IMR-90 (cell line): ENCODE results near the gene EEF2K. TPM values are rescaled to one million over a fixed set of nuclear protein-coding genes. Genes with fewer than 3 reads are reported as not detected.
A peak's percentile ranks its signal among the peaks of the same experiment; 100 is the strongest.

Source experiments
- RCOR1 ChIP-seq: IDR thresholded peaks from 2 replicates; pipeline ENCODE4 v1.6.1; 2012; ENCODE audit warnings: mild to moderate bottlenecking, low read length, improper control_type of control experiment; ENCODE audit not compliant: insufficient replicate concordance
- polyA plus RNA-seq, 3 experiments: library from polyadenylated mRNA; depleted of rRNA; stranded (reverse); fragments of >200 nt; gene quantifications; 2 replicates each; pipeline ENCODE4 v1.2.3, GENCODE V29; 2012; ENCODE audit warnings: low replicate concordance in 1 of 3
- total RNA-seq: library from RNA; depleted of rRNA; stranded (reverse); fragments of >200 nt; gene quantifications from 2 replicates; pipeline ENCODE4 v1.2.3, GENCODE V29; 2012
- TF ChIP-seq, protein P1 (sequence below): conservative IDR thresholded peaks from 2 replicates; pipeline ENCODE4 v1.5.1; 2012; ENCODE audit warnings: mild to moderate bottlenecking, low read depth, low read length, improper control_type of control experiment

Gene EEF2K
- total and polyA plus RNA-seq, 2 of the 4 experiments (the other 2 are of a cell fraction) = 9.7 to 16.5 TPM

DNA sequence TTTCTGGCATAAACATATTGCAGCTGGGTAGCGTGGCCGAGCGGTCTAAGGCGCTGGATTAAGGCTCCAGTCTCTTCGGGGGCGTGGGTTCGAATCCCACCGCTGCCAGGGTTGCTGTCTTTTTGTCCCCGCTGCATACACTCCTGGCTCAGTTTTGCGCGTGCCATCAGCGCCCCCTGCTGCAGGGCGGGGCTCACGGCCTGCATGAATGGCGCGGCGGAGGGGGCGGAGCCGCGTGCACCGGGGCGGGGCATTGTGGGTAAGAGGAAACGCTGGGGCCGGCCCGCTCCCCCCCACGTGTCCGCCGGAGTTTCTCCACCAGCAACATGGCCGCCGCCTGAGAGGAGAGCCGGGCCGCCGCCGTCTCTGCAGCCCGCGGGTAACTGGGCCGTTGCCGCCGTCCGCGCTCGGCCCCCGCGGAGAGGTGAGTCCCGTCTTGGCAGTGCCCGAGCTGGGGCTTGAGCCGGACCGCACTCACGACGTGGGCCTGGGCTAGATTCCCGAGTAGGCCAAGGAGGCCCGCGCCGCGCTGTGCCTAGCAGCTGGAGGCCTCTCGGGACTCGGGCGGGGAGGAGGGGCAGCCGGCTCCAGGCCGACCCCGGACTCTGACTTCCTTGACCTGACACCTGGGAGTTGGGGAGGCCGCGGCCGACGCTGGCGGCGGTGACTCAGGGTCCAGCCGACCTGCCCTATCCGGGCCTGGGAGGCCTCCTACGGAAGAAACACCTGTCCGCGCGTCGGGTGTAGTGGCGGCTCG is 91.2 kb downstream of the EEF2K start, which contains the start of gene POLR3E (continued):
- TF ChIP-seq, protein P1, sequence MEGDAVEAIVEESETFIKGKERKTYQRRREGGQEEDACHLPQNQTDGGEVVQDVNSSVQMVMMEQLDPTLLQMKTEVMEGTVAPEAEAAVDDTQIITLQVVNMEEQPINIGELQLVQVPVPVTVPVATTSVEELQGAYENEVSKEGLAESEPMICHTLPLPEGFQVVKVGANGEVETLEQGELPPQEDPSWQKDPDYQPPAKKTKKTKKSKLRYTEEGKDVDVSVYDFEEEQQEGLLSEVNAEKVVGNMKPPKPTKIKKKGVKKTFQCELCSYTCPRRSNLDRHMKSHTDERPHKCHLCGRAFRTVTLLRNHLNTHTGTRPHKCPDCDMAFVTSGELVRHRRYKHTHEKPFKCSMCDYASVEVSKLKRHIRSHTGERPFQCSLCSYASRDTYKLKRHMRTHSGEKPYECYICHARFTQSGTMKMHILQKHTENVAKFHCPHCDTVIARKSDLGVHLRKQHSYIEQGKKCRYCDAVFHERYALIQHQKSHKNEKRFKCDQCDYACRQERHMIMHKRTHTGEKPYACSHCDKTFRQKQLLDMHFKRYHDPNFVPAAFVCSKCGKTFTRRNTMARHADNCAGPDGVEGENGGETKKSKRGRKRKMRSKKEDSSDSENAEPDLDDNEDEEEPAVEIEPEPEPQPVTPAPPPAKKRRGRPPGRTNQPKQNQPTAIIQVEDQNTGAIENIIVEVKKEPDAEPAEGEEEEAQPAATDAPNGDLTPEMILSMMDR = peak; percentile 94
- TF ChIP-seq RCOR1 = no peak
